Activated CD8-positive, alpha-beta memory T cell treated with anti-CD3 and anti-CD28 coated beads for 4 hours (primary cell): Measurements from ENCODE around the gene RALGPS1.

Source experiments
- DNase-seq, 2 donors: peaks; one replicate each; pipeline ENCODE4 v3.0.0-alpha.2; 2020; ENCODE audit warnings: low read depth in 2 of 2

RALGPS1 gene

GRCh38 chr9:127022913-127023660 lies 108.5 kb downstream of the RALGPS1 start:
- no peak for DNase-seq

- DNase-seq: no peak
Measured at GRCh38 chr9:127025042-127025441, 110.5 kb downstream of the RALGPS1 start.

GRCh38 chr9:127027694-127028093 lies 113.1 kb downstream of the RALGPS1 start:
- DNase-seq: no peak

- DNase-seq: no peak
Measured at GRCh38 chr9:127029548-127029947, 115.0 kb downstream of the RALGPS1 start.

GRCh38 chr9:127030814-127031740 lies 116.5 kb downstream of the RALGPS1 start:
- no peak for DNase-seq

- no peak for DNase-seq
Measured at GRCh38 chr9:127032256-127032655, 117.7 kb downstream of the RALGPS1 start.

GRCh38 chr9:127033061-127033460 lies 118.5 kb downstream of the RALGPS1 start:
- no peak for DNase-seq

- DNase-seq: no peak
Measured at GRCh38 chr9:127033789-127034188, 119.2 kb downstream of the RALGPS1 start.

GRCh38 chr9:127034691-127035090 lies 120.1 kb downstream of the RALGPS1 start:
- DNase-seq: no peak

GRCh38 chr9:127035423-127035822 lies 120.8 kb downstream of the RALGPS1 start:
- no peak for DNase-seq

GRCh38 chr9:127035948-127036347 lies 121.4 kb downstream of the RALGPS1 start:
- DNase-seq: no peak

GRCh38 chr9:127036437-127036836 lies 121.9 kb downstream of the RALGPS1 start:
- no peak for DNase-seq

- DNase-seq: no peak
Measured at GRCh38 chr9:127038531-127038930, 123.9 kb downstream of the RALGPS1 start.

GRCh38 chr9:127039492-127039891 lies 124.9 kb downstream of the RALGPS1 start:
- DNase-seq: no peak

GRCh38 chr9:127045148-127045547 lies 130.6 kb downstream of the RALGPS1 start:
- no peak for DNase-seq

GRCh38 chr9:127047971-127048370 lies 133.4 kb downstream of the RALGPS1 start:
- no peak for DNase-seq

GRCh38 chr9:127049044-127049443 lies 134.5 kb downstream of the RALGPS1 start:
- no peak for DNase-seq

GRCh38 chr9:127049581-127049980 lies 135.0 kb downstream of the RALGPS1 start:
- no peak for DNase-seq

GRCh38 chr9:127050152-127050551 lies 135.6 kb downstream of the RALGPS1 start:
- no peak for DNase-seq

GRCh38 chr9:127050591-127051001 lies 136.0 kb downstream of the RALGPS1 start:
- no peak for DNase-seq

GRCh38 chr9:127051881-127052595 lies 137.5 kb downstream of the RALGPS1 start:
- DNase-seq: no peak
